Lower lobe of right lung (tissue), 2 donors: ENCODE measurements around the gene SSBP4. TPM values are rescaled to one million over a fixed set of nuclear protein-coding genes. Genes with fewer than 3 reads are reported as not detected.

Experiments used
- ATAC-seq, 2 donors: fragments of 200-7000 bp; cut with Tn5 transposase; one replicate each; pipeline ENCODE4 v1.9.1; 2020 to 2022; ENCODE audit warnings: mild to moderate bottlenecking in 2 of 2, moderate library complexity in 2 of 2
- DNase-seq: peaks from one replicate; pipeline ENCODE4 v3.0.0-alpha.2; 2020
- H3K27ac ChIP-seq: fragments of 200-600 bp; one replicate; pipeline ENCODE4 v1.8.0; 2022
- H3K27me3 ChIP-seq: fragments of 200-600 bp; one replicate; pipeline ENCODE4 v1.8.0; 2022; ENCODE audit warnings: low read depth
- H3K36me3 ChIP-seq: fragments of 200-600 bp; one replicate; pipeline ENCODE4 v1.8.0; 2022; ENCODE audit warnings: mild to moderate bottlenecking
- H3K4me1 ChIP-seq: fragments of 200-600 bp; one replicate; pipeline ENCODE4 v1.8.0; 2022
- H3K4me3 ChIP-seq: fragments of 200-600 bp; one replicate; pipeline ENCODE4 v1.8.0; 2022; ENCODE audit warnings: mild to moderate bottlenecking
- H3K9me3 ChIP-seq: fragments of 200-600 bp; one replicate; pipeline ENCODE4 v1.8.0; 2022
- CTCF ChIP-seq: fragments of 200-600 bp; IDR thresholded peaks from one replicate; pipeline ENCODE4 v1.8.0; 2022; ENCODE audit warnings: antibody characterized with exemption, mild to moderate bottlenecking
- intact Hi-C: fragments of 100-400 bp; cut with DNase I; formaldehyde crosslinking; loops from one replicate; pipeline ENCODE4 v1.11.0; 2022
- total RNA-seq: library from RNA; stranded (reverse); fragmentation: NEBNext Ultra II Directional; extraction: Animal tissue kit (Norgen Biotek cat#: 25700); gene quantifications from one replicate; pipeline ENCODE4 v1.2.1, GENCODE V29; 2021
- donor health status: DM: no; HTN: yes; CAD: no; lungs with severe emphysema.

SSBP4 gene
- total RNA-seq, 1 donor from 2014 or later, result 65.6 TPM

GRCh38 chr19:18392417-18392816 lies 26.8 kb upstream of the SSBP4 start:
- peak overlapping the region; percentile 65 for H3K27ac ChIP-seq
- peak; percentile 82 for DNase-seq

DNA sequence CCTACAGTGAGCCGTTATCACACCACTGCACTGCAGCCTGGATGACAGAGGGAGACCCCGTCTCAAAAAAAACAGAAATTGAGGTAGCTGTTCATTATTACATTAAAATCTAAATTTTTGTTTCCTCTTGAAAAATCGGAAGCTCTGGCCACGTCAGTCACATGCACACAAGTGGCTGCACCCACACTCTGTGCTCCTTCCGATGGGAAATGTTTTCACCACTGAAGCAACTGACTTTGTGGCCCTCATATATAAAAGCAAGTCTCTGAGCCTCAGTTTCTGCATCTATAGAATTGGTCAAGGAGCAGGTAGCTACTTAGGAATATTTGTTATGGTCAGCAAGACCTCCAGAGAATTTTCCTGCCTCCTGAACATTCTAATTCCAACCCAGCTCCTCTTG lies 26.3 kb upstream of the SSBP4 start:
- intact Hi-C loops, result loop anchor here (10.0 kb wide), 1 partner anchor 48 kb away; the partner anchor contains the start of gene PGPEP1
- peak overlapping the region; percentile 65 for H3K27ac ChIP-seq

More at GRCh38 chr19:18392417-18392816, 26.8 kb upstream of the SSBP4 start:
- no peak for TF ChIP-seq CTCF
- peak; percentile 69 to 70 for ATAC-seq
- intact Hi-C loops, result loop anchor here (10.0 kb wide), 1 partner anchor 48 kb away; the partner anchor contains the start of gene PGPEP1
- H3K27me3 ChIP-seq, result peaks cover 13% of the 10 kb centered on the region
- peaks cover 7% of the 10 kb centered on the region for H3K36me3 ChIP-seq
- H3K9me3 ChIP-seq, result no peaks in the 10 kb centered on the region
- H3K4me3 ChIP-seq, result peak overlapping the region; percentile 38
- H3K4me1 ChIP-seq, result peaks cover 39% of the 10 kb centered on the region

GRCh38 chr19:18393836-18394235 lies 25.4 kb upstream of the SSBP4 start:
- no peak for TF ChIP-seq CTCF
- Histone ChIP-seq H3K4me1 (peaks cover 39% of the 10 kb centered on the region), H3K27ac (peak overlapping the region; percentile 18), H3K36me3 (peaks cover 7% of the 10 kb centered on the region), H3K27me3 (peaks cover 19% of the 10 kb centered on the region), H3K4me3 (peak overlapping the region; percentile 38), H3K9me3 (no peaks in the 10 kb centered on the region)
- ATAC-seq (peak; percentile 36 to 45), DNase-seq (peak; percentile 78)
- intact Hi-C loops, result loop anchor here (10.0 kb wide), 1 partner anchor 49 kb away; the partner anchor contains the start of gene PGPEP1

More for the DNA sequence above, 26.3 kb upstream of the SSBP4 start:
- DNase-seq (no peak), ATAC-seq (peak in 1 of 2 donors; percentile 34)
- Histone ChIP-seq H3K27me3 (peaks cover 18% of the 10 kb centered on the region), H3K4me3 (peak overlapping the region; percentile 38), H3K36me3 (peaks cover 7% of the 10 kb centered on the region), H3K4me1 (peaks cover 39% of the 10 kb centered on the region), H3K9me3 (no peaks in the 10 kb centered on the region)
- no peak for TF ChIP-seq CTCF

GRCh38 chr19:18396471-18397241 lies 22.5 kb upstream of the SSBP4 start:
- peaks cover 34% of the 10 kb centered on the region for H3K4me1 ChIP-seq
- no peaks in the 10 kb centered on the region for H3K9me3 ChIP-seq
- no peak for DNase-seq
- TF ChIP-seq CTCF, result no peak
- H3K36me3 ChIP-seq, result no peaks in the 10 kb centered on the region
- ATAC-seq, result no peak
- peak overlapping the region; percentile 41 for H3K27ac ChIP-seq
- H3K4me3 ChIP-seq, result peak overlapping the region; percentile 53
- peaks cover 19% of the 10 kb centered on the region for H3K27me3 ChIP-seq
- intact Hi-C loops, result loop anchor here (10.0 kb wide), 1 partner anchor 52 kb away; the partner anchor contains the start of gene PGPEP1

GRCh38 chr19:18397242-18398202 lies 21.7 kb upstream of the SSBP4 start, which contains the start of gene LRRC25:
Gene LRRC25 (minus strand): TSS chr19:18397622. CDS start chr19:18396963, 659 bp downstream.
- no peak for TF ChIP-seq CTCF
- Histone ChIP-seq H3K27ac (peak within 1 kb of the TSS; percentile 41), H3K4me3 (peak within 1 kb of the TSS; percentile 53), H3K4me1 (peaks cover 32% of the 10 kb centered on the region), H3K36me3 (no peaks in the 10 kb centered on the region), H3K9me3 (no peaks in the 10 kb centered on the region), H3K27me3 (peaks cover 19% of the 10 kb centered on the region)
- peak; percentile 81 for DNase-seq
- ATAC-seq, result peak; percentile 67 to 79
- intact Hi-C loops, result loop anchor here (10.0 kb wide), 1 partner anchor 53 kb away; the partner anchor contains the start of gene PGPEP1
